ENCODE measurements around the gene ABHD15.

GRCh38 chr17:29593591-29594518, 27.0 kb upstream of the ABHD15 start:
- TF ChIP-seq CTCF (IDR thresholded peaks at IDR 0.05; ENCODE audit: low read length) (peak; percentile 28), EZH2 (IDR thresholded peaks at IDR 0.05; ENCODE audit: borderline replicate concordance, low read length) (no peak)
